ENCODE results near the gene SCFD2.

SCFD2 gene

DNA sequence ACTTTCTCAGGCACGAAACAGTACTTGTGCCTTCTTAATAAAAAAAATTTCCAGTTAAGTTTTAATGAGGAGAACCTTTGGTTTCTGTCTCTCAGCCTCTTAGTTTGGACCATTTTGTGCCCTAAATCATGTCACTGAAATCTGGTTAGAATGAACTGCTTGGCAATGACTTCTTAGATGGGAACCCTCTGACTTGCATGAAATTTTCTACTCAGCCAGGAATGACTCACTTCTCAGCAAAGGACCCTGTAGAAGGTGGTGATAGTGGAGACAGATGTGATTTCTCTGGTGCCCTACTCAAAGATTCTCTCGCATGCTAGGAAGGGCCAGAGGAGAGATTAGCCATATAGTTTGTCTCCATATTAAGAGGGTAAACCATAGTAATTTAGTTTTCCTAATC, 453.3 kb downstream of the SCFD2 start:
- H3K4me3 ChIP-seq (ENCODE audit: low read depth in 1 of 2, low read length in 2 of 2) = no peak overlapping the region
- H2AFZ ChIP-seq (ENCODE audit: low read depth, low read length) = no peak overlapping the region
- no peak overlapping the region for H3K9ac ChIP-seq (ENCODE audit: low read depth, low read length)
- TF ChIP-seq EZH2 (IDR thresholded peaks at IDR 0.05; ENCODE audit: borderline replicate concordance, low read depth, low read length, severe bottlenecking) = no peak
- TF ChIP-seq, protein P1, sequence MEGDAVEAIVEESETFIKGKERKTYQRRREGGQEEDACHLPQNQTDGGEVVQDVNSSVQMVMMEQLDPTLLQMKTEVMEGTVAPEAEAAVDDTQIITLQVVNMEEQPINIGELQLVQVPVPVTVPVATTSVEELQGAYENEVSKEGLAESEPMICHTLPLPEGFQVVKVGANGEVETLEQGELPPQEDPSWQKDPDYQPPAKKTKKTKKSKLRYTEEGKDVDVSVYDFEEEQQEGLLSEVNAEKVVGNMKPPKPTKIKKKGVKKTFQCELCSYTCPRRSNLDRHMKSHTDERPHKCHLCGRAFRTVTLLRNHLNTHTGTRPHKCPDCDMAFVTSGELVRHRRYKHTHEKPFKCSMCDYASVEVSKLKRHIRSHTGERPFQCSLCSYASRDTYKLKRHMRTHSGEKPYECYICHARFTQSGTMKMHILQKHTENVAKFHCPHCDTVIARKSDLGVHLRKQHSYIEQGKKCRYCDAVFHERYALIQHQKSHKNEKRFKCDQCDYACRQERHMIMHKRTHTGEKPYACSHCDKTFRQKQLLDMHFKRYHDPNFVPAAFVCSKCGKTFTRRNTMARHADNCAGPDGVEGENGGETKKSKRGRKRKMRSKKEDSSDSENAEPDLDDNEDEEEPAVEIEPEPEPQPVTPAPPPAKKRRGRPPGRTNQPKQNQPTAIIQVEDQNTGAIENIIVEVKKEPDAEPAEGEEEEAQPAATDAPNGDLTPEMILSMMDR (IDR thresholded peaks at IDR 0.05; ENCODE audit: borderline replicate concordance, extremely low read depth, low read length, poor library complexity, severe bottlenecking) = no peak
- no peaks in the 10 kb centered on the region for H3K9me3 ChIP-seq (ENCODE audit: insufficient read depth, low read length, severe bottlenecking)
- no peaks in the 10 kb centered on the region for H4K20me1 ChIP-seq (ENCODE audit: insufficient read depth, low read length)
- ATAC-seq (ENCODE audit: insufficient read depth, low read depth) (no peak), DNase-seq (no peak)
- no peak overlapping the region for H3K27ac ChIP-seq (ENCODE audit: low read length)
- no peaks in the 10 kb centered on the region for H3K79me2 ChIP-seq (ENCODE audit: insufficient read depth, low read length)
- no peaks in the 10 kb centered on the region for H3K4me1 ChIP-seq (ENCODE audit: insufficient read depth, low read length)
- no peaks in the 10 kb centered on the region for H3K27me3 ChIP-seq (ENCODE audit: insufficient read depth, low read length, poor library complexity)
- no peak overlapping the region for H3K4me2 ChIP-seq (ENCODE audit: insufficient read depth, low read length)
- no peaks in the 10 kb centered on the region for H3K36me3 ChIP-seq (ENCODE audit: insufficient read depth, low read length)

DNA sequence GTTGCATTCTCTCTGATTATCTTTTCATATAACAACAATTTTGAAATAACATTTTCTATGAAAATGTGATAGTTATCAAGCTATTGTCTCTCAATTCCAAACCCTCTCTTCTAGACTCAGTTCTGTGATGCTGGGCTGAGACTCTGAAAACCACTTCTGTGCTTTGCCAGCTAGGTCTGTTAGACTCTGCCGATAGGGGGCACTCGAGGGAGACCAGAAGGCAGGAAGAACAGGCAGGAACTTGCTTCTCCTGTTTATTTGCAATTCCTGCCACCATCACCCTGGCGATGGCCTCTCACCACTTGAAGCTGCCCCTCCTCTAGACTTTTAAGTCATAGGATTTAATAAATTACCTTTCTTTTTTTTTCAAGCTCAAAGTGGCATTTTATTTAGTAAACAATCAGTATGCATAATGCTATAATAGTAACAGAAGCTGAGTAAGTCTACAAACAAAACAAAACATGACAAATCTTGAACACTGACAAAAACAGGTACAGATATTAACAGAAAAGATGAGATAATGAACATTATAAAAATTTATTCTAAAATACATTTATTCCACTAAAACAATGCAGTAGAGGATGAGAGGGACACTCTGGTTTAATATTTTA, 454.1 kb downstream of the SCFD2 start:
- no peak overlapping the region for H3K27ac ChIP-seq (ENCODE audit: low read length)
- no peak overlapping the region for H2AFZ ChIP-seq (ENCODE audit: low read depth, low read length)
- no peaks in the 10 kb centered on the region for H4K20me1 ChIP-seq (ENCODE audit: insufficient read depth, low read length)
- H3K9ac ChIP-seq (ENCODE audit: low read depth, low read length) = no peak overlapping the region
- H3K4me1 ChIP-seq (ENCODE audit: insufficient read depth, low read length) = no peaks in the 10 kb centered on the region
- ATAC-seq (ENCODE audit: insufficient read depth, low read depth) (peak; percentile 74), DNase-seq (peak; percentile 73)
- no peak overlapping the region for H3K4me2 ChIP-seq (ENCODE audit: insufficient read depth, low read length)
- H3K9me3 ChIP-seq (ENCODE audit: insufficient read depth, low read length, severe bottlenecking) = no peaks in the 10 kb centered on the region
- no peak overlapping the region for H3K4me3 ChIP-seq (ENCODE audit: low read depth in 1 of 2, low read length in 2 of 2)
- H3K79me2 ChIP-seq (ENCODE audit: insufficient read depth, low read length) = no peaks in the 10 kb centered on the region
- no peaks in the 10 kb centered on the region for H3K27me3 ChIP-seq (ENCODE audit: insufficient read depth, low read length, poor library complexity)
- no peaks in the 10 kb centered on the region for H3K36me3 ChIP-seq (ENCODE audit: insufficient read depth, low read length)
- TF ChIP-seq, protein P1 (IDR thresholded peaks at IDR 0.05; ENCODE audit: borderline replicate concordance, extremely low read depth, low read length, poor library complexity, severe bottlenecking) = peak; percentile 71
- no peak for TF ChIP-seq EZH2 (IDR thresholded peaks at IDR 0.05; ENCODE audit: borderline replicate concordance, low read depth, low read length, severe bottlenecking)

DNA sequence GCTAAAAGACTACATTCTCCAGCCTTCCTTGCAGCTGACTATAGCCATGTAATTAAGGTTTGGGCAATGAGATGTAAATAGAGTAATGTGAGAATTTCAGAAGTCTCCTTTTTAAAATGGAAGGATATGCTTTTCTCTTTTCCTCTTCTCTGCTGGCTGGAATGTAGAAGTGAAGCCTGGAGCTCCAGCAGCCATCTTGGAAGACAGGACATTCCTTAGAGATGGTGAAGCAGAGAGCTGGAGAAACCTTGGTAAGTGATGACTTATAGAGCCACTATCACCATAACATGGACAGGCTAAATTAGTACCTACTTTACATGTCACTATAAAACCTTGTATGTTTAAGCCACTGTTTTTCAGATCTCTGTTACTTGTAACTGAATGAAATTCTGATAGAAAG, 455.7 kb downstream of the SCFD2 start:
- H3K79me2 ChIP-seq (ENCODE audit: insufficient read depth, low read length) = no peaks in the 10 kb centered on the region
- H3K4me3 ChIP-seq (ENCODE audit: low read depth in 1 of 2, low read length in 2 of 2) = no peak overlapping the region
- DNase-seq (no peak), ATAC-seq (ENCODE audit: insufficient read depth, low read depth) (no peak)
- H3K4me1 ChIP-seq (ENCODE audit: insufficient read depth, low read length) = no peaks in the 10 kb centered on the region
- H3K36me3 ChIP-seq (ENCODE audit: insufficient read depth, low read length) = 0 out of 2 replicates have a peak, but pooled peaks cover 4% of the 10 kb centered on the region
- H4K20me1 ChIP-seq (ENCODE audit: insufficient read depth, low read length) = no peaks in the 10 kb centered on the region
- no peak overlapping the region for H3K27ac ChIP-seq (ENCODE audit: low read length)
- H3K27me3 ChIP-seq (ENCODE audit: insufficient read depth, low read length, poor library complexity) = no peaks in the 10 kb centered on the region
- H3K9me3 ChIP-seq (ENCODE audit: insufficient read depth, low read length, severe bottlenecking) = no peaks in the 10 kb centered on the region
- TF ChIP-seq, protein P1 (IDR thresholded peaks at IDR 0.05; ENCODE audit: borderline replicate concordance, extremely low read depth, low read length, poor library complexity, severe bottlenecking) = no peak
- TF ChIP-seq EZH2 (IDR thresholded peaks at IDR 0.05; ENCODE audit: borderline replicate concordance, low read depth, low read length, severe bottlenecking) = no peak
- H3K9ac ChIP-seq (ENCODE audit: low read depth, low read length) = no peak overlapping the region
- no peak overlapping the region for H2AFZ ChIP-seq (ENCODE audit: low read depth, low read length)
- no peak overlapping the region for H3K4me2 ChIP-seq (ENCODE audit: insufficient read depth, low read length)

All from DND-41 (cell line).